Measurements from ENCODE around the gene SLC2A11. TPM values are rescaled to one million over a fixed set of nuclear protein-coding genes. Genes with fewer than 3 reads are reported as not detected.
"Not testable (repeated sequence)": the region's sequence is repeated elsewhere in the genome, so short reads cannot be mapped to it uniquely, and the experiment has no call there.

The SLC2A11 gene
- total RNA-seq, 4 donors from 2014 or later: 8.3 to 16.0 (median 14.8) TPM

DNA sequence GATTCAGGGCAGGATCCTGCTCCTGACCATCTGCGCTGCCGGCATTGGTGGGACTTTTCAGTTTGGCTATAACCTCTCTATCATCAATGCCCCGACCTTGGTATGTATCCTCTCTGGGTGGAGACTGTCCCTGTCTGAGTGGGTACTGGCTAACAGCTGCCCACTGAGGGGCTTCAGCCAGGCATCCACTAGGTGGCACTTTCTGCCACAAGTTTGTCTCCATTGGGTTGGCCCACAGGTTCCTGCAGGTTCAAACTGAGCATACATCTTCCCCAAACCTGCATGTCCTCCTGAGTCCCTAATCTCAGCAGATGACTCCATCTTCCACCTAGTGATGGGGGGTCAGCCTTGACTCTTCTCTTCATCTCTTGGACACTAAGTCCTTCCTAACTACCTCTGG lies 4.4 kb downstream of the SLC2A11 start:
- Histone ChIP-seq H3K4me3 (no peak overlapping the region), H3K27me3 (no peaks in the 10 kb centered on the region), H3K27ac (no peak overlapping the region), H3K4me1 (peaks cover 0 to 8% (median 2%) of the 10 kb centered on the region in 4 donors), H3K9me3 (no peaks in the 10 kb centered on the region), H3K36me3 (no peaks in the 10 kb centered on the region)
- DNase-seq: no peak
- TF ChIP-seq POLR2A (IDR thresholded peaks at IDR 0.05): no peak
- TF ChIP-seq, protein P1, sequence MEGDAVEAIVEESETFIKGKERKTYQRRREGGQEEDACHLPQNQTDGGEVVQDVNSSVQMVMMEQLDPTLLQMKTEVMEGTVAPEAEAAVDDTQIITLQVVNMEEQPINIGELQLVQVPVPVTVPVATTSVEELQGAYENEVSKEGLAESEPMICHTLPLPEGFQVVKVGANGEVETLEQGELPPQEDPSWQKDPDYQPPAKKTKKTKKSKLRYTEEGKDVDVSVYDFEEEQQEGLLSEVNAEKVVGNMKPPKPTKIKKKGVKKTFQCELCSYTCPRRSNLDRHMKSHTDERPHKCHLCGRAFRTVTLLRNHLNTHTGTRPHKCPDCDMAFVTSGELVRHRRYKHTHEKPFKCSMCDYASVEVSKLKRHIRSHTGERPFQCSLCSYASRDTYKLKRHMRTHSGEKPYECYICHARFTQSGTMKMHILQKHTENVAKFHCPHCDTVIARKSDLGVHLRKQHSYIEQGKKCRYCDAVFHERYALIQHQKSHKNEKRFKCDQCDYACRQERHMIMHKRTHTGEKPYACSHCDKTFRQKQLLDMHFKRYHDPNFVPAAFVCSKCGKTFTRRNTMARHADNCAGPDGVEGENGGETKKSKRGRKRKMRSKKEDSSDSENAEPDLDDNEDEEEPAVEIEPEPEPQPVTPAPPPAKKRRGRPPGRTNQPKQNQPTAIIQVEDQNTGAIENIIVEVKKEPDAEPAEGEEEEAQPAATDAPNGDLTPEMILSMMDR (IDR thresholded peaks at IDR 0.05): peak in 4 of 6 experiments; percentile 30 to 45 (median 34)

GRCh38 chr22:23864499-23865154 lies 7.0 kb downstream of the SLC2A11 start:
- not testable (repeated sequence) for H3K36me3 ChIP-seq, H3K9me3 ChIP-seq, DNase-seq, H3K27ac ChIP-seq, H3K27me3 ChIP-seq, H3K4me3 ChIP-seq, H3K4me1 ChIP-seq

DNA sequence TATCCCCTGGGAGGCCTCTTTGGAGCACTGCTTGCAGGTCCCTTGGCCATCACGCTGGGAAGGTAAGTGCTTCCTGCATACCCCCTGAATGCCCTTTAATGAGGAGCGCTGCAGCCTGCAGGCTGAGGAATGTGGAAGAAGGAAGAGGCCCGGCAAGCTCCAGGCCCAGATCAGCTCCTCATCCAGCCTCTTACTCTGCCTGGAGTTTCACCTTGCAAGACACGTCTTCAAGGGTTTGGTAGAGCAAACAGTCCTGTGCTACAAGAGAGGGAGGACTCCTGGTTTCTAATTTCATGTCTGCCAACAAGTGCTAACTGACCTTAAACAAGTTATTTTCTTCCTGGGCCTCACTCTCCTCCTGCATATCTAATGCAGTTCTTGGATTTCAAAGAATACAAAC lies 10.9 kb downstream of the SLC2A11 start:
- Histone ChIP-seq H3K4me3 (no peak overlapping the region), H3K9me3 (no peaks in the 10 kb centered on the region), H3K27ac (no peak overlapping the region), H3K4me1 (no peaks in the 10 kb centered on the region), H3K27me3 (no peaks in the 10 kb centered on the region), H3K36me3 (peaks cover 0 to 7% (median 0%) of the 10 kb centered on the region in 3 donors)
- DNase-seq: no peak
- TF ChIP-seq, protein P1 (IDR thresholded peaks at IDR 0.05): no peak
- no peak for TF ChIP-seq POLR2A (IDR thresholded peaks at IDR 0.05)

GRCh38 chr22:23874871-23875270 lies 17.2 kb downstream of the SLC2A11 start:
- Histone ChIP-seq H3K27ac (no peak overlapping the region), H3K4me1 (no peaks in the 10 kb centered on the region), H3K36me3 (no peaks in the 10 kb centered on the region), H3K9me3 (no peaks in the 10 kb centered on the region), H3K4me3 (no peak overlapping the region), H3K27me3 (no peaks in the 10 kb centered on the region)
- DNase-seq: no peak
- TF ChIP-seq, protein P1 (IDR thresholded peaks at IDR 0.05): no peak
- TF ChIP-seq POLR2A (IDR thresholded peaks at IDR 0.05): no peak

DNA sequence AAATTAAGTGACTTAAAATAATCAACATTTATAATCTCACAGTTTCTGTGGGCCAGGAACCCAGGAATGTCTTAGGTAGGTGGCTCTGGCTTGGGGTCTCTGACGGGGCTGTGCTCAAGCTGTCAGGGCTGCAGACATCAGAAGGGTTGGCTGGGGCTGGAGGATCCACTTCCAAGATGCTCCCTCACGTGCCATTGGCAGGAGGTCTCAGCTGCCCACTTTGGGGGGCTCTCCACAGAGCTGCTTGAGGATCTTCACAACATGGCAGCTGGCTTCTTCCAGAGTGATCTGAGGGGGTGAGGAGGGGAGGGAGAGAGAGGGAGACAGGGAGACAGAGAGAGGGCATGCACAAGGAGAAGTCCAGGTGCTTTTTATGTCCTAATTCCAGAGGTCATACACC lies 18.1 kb downstream of the SLC2A11 start:
- no peaks in the 10 kb centered on the region for H3K9me3 ChIP-seq
- H3K4me1 ChIP-seq: no peaks in the 10 kb centered on the region
- H3K4me3 ChIP-seq: no peak overlapping the region
- H3K36me3 ChIP-seq: no peaks in the 10 kb centered on the region
- no peak for DNase-seq
- H3K27ac ChIP-seq: no peak overlapping the region
- no peak for TF ChIP-seq POLR2A (IDR thresholded peaks at IDR 0.05)
- TF ChIP-seq, protein P1 (IDR thresholded peaks at IDR 0.05): no peak
- H3K27me3 ChIP-seq: no peaks in the 10 kb centered on the region

GRCh38 chr22:23877566-23877965 lies 19.9 kb downstream of the SLC2A11 start:
- Histone ChIP-seq H3K36me3 (no peaks in the 10 kb centered on the region), H3K4me1 (no peaks in the 10 kb centered on the region), H3K27ac (no peak overlapping the region), H3K9me3 (no peaks in the 10 kb centered on the region), H3K4me3 (no peak overlapping the region), H3K27me3 (no peaks in the 10 kb centered on the region)
- TF ChIP-seq, protein P1 (IDR thresholded peaks at IDR 0.05): no peak
- TF ChIP-seq POLR2A (IDR thresholded peaks at IDR 0.05): no peak
- DNase-seq: no peak
